AG09319 (cell line): ENCODE measurements around the gene RD3L.

Experiments
- DNase-seq: peaks from one replicate; pipeline ENCODE4 v3.0.0-alpha.2; 2010; ENCODE audit warnings: low read depth; ENCODE audit errors: extremely low read depth
- CTCF ChIP-seq: IDR thresholded peaks from 2 replicates; pipeline ENCODE4 v1.5.1; 2011; ENCODE audit warnings: low read depth, mild to moderate bottlenecking, inconsistent platforms, low read length, moderate library complexity

The RD3L gene

GRCh38 chr14:103899833-103900232, 42.5 kb downstream of the RD3L start:
- no peak for DNase-seq
- TF ChIP-seq CTCF = no peak

DNA sequence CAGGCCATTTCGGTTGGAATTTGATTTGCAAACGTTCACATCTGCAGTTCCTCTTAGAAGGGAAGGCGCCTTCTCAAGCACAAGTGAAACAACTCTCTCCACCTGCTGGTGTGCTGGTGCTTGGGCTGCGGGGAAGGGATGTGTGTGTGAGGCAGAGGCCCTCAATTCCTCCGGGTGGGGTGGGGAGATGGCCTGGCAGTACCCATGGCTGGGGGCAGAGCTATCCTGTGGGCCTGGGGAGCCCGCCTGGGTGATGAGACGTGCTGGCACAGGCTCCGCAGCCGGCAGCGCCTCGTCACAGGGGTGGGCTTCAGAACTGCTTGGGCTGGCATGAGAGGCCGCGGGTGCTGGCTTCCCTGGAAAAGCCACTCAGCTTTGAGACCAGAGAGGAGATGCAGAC, 43.0 kb downstream of the RD3L start:
- no peak for DNase-seq
- no peak for TF ChIP-seq CTCF

DNA sequence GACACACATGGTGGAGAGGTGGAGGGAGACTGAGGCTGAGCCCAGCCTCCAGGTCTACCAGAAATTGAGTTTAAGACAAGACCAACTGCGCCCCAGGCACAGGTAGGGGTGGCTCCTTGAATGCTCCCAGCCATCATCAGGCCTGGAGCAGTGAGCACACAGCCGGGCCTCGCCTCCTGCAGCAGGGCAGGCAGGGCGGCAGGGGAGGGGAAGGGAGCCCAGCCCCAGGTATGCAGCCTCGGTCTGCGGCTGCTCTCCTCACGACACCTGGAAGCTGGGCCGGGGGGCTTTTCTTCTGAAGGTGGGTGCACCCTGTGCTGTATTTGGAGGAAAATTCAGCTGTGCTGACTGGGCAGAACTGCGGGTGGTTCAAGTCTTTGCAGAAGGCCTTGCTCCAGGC, 43.6 kb downstream of the RD3L start:
- TF ChIP-seq CTCF = no peak
- DNase-seq = no peak

- TF ChIP-seq CTCF = no peak
- DNase-seq = no peak
These were observed 44.1 kb downstream of the RD3L start for GRCh38 chr14:103898204-103898603.

GRCh38 chr14:103897075-103897947, 45.0 kb downstream of the RD3L start:
- no peak for TF ChIP-seq CTCF
- no peak for DNase-seq

DNA sequence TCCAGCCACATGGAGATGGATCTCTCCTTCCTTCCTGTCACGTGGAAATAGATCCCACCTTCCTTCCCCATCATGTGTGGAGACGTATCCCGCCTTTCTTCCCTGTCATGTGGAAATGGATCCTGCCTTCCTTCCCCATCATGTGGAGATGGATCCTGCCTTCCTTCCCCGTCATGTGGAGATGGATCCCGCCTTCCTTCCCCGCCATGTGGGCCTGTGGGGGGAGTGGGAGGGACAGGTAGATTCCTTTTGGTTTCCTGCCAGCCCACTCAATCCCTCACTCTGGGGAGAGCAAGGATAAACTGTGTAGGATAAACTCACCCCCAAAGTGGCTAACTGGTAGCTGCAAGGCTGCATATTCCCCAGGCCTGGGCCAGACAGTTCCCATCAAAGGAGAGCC, 45.8 kb downstream of the RD3L start:
- TF ChIP-seq CTCF = no peak
- DNase-seq = no peak

DNA sequence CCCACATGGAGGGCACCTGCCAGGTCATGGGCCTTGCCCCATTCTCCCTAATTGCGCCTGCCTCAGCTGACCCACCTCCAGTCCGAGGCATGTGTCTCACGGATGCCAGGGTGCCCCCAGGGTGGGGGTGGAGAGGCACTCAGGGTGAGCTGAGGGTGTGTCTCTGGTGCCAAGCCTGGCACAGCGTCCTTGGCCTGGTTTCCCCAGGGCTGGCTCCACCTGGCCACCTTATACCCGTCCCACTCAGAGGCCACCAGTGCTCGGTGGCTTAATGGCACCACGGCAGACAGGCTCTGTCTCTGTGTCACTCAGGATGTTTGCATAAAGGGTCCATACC, 47.6 kb downstream of the RD3L start:
- no peak for DNase-seq
- TF ChIP-seq CTCF = no peak
